Cardiac fibroblast (primary cell): Measurements from ENCODE around the gene SLC41A1.

Source experiments
- DNase-seq, 2 donors: peaks; one replicate each; pipeline versions ENCODE4 v3.0.0 to v3.0.0-alpha.2; 2010; ENCODE audit warnings: low read depth in 2 of 2
- H3K4me3 ChIP-seq, 2 donors: replicated peaks in 1 of 2; 1 replicate in 1 of 2; 2 replicates in 1 of 2; pipeline ENCODE4 v1.5.1; 2011; ENCODE audit warnings: low read depth in 2 of 2, low read length in 2 of 2, mild to moderate bottlenecking in 2 of 2, moderate library complexity in 1 of 2
- CTCF ChIP-seq: IDR thresholded peaks from one replicate; pipeline ENCODE4 v1.5.1; 2011; ENCODE audit warnings: low read depth, mild to moderate bottlenecking, low read length, inconsistent platforms

The SLC41A1 gene

DNA sequence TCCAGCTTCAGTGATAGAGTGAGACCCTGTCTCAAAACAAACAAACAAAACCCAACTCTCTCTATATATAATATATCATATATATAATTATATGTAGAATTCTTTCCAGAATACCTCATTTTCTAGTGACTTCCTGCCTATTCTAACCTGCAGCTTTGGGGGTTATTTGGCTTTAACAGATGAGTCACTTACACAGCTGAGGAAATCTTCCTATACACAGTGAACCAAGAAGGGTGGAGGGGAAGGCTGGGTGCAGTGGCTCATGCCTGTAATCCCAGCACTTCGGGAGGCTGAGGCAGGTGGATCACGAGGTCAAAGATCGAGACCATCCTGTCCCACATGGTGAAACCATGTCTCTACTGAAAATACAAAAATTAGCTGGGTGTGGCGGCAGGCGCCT, 47.0 kb downstream of the SLC41A1 start:
- no peak overlapping the region for H3K4me3 ChIP-seq
- DNase-seq, result peak in 1 of 2 donors; percentile 46
- TF ChIP-seq CTCF, result no peak

DNA sequence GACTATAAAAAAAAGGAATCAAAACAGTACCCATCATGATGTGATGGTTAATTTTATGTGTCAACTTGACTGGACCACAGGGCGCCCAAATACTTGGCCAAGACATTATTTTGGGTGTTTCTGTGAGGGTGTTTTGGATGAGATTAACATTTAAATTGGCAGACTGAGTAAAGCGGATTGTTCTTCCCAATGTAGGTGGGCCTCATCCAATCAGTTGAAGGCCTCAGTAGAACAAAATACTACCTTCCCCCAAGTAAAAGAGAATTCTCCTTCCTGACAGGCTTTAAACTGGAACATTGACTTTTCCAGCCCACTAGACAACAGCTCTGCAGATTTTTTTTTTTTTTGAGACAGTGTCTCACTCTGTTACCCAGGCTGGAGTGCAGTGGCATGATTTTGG, 48.4 kb downstream of the SLC41A1 start:
- no peak for DNase-seq
- TF ChIP-seq CTCF, result no peak
- H3K4me3 ChIP-seq, result no peak overlapping the region

- DNase-seq, result no peak
- TF ChIP-seq CTCF, result no peak
- no peak overlapping the region for H3K4me3 ChIP-seq
These were observed 49.0 kb downstream of the SLC41A1 start for GRCh38 chr1:205763980-205764379.

GRCh38 chr1:205760606-205761005, 52.4 kb downstream of the SLC41A1 start:
- no peak for TF ChIP-seq CTCF
- no peak overlapping the region for H3K4me3 ChIP-seq
- no peak for DNase-seq

DNA sequence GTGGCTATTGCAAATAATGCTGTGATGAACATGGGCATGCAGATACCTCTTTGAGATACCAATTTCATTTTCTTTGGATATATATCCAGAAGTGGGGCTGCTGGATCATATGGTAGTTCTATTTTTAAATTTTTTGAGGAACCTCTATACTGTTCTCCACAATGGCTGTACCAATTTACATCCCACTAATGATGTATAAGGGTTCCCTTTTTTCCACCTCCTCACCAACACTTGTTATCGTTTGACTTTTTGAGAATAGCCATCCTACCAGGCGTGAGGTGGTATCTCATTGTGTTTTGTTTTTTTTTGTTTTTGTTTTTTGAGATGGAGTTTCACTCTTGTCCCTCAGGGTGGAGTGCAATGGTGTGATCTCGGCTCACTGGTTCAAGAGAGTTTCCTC, 56.4 kb downstream of the SLC41A1 start:
- no peak overlapping the region for H3K4me3 ChIP-seq
- no peak for TF ChIP-seq CTCF
- no peak for DNase-seq

DNA sequence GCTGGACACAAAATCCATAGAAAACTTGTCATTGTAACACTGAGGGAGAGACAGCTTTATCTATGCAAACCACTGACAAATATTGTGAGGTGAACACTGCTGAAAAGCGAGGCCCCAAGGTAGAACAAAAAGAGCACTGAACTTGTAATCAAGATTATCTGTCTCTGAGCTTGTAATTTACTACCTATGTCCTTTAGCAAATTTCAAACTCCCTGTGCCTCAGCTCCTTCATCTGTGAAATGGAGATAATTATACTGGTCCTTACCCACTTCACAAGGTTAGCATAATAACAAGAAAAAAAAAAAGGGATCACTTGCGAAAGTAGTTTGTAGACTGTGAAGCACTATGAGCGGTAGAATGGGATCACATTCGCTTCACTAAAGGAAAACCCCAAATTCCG, 58.1 kb downstream of the SLC41A1 start:
- no peak overlapping the region for H3K4me3 ChIP-seq
- TF ChIP-seq CTCF, result no peak
- DNase-seq, result no peak

DNA sequence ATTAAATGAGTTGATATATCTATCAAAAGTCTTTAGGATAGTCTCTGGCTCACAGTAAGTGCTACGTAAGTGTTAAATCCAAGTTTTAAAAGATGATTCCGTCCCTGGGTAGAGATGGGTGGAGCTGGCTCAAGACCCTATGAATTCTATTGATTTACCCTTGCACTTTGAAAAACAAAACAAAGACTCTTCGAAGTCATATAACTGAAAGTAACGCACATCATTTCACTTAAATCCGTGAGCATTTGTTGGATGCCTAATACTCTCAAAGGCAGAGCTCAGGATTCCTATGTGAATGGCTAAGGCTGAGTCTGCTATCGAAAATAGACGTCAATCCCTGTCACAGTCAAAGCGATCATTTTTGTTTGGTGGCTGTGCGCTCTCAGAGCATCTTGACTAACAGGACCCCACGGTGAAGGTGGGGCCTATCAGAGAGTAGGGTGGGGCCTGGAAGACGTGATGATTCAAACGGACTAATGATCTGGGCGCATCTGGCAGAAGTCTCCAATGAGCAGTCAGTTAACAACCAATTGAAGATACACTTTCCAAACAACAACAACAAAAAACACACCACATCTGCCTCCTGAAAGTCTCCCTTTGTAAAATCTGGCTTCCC, 61.9 kb downstream of the SLC41A1 start:
- H3K4me3 ChIP-seq, result no peak overlapping the region
- peak; percentile 30 to 54 for DNase-seq
- no peak for TF ChIP-seq CTCF
